CD4-positive, CD25-positive, alpha-beta regulatory T cell (primary cell): Measurements from ENCODE around the gene ENTPD2. TPM values are rescaled to one million over a fixed set of nuclear protein-coding genes. Genes with fewer than 3 reads are reported as not detected.

ENCODE experiments used
- ATAC-seq, 2 donors: fragments of 150-1000 bp; cut with Tn5 transposase; one replicate each; pipeline ENCODE4 v1.10.0; 2021; ENCODE audit warnings: low read depth in 2 of 2, moderate number of reproducible peaks in 2 of 2, moderate library complexity in 1 of 2
- DNase-seq, 3 donors: peaks; one replicate each; pipeline versions ENCODE4 v3.0.0 to v3.0.0-alpha.2; 2012 to 2022; ENCODE audit warnings: mixed read lengths in 1 of 3
- H3K27ac ChIP-seq: one replicate; pipeline ENCODE4 v1.7.0; 2013; ENCODE audit warnings: mild to moderate bottlenecking, low read length; ENCODE audit not compliant: insufficient read depth, poor library complexity, severe bottlenecking
- H3K27me3 ChIP-seq: one replicate; pipeline ENCODE4 v1.7.0; 2013; ENCODE audit warnings: low read length; ENCODE audit not compliant: control insufficient read depth, insufficient read depth
- H3K36me3 ChIP-seq: one replicate; pipeline ENCODE4 v1.7.0; 2013; ENCODE audit warnings: mild to moderate bottlenecking, low read length, moderate library complexity; ENCODE audit not compliant: control insufficient read depth, insufficient read depth
- H3K4me1 ChIP-seq: 2 replicates; pipeline ENCODE4 v1.7.0; 2013; ENCODE audit warnings: mild to moderate bottlenecking, low read length; ENCODE audit not compliant: insufficient read depth, control insufficient read depth, poor library complexity, severe bottlenecking
- H3K4me3 ChIP-seq: one replicate; pipeline ENCODE4 v1.7.0; 2013; ENCODE audit warnings: low read depth, mild to moderate bottlenecking, low read length, moderate library complexity
- H3K9me3 ChIP-seq, 2 experiments: 1 replicate in 1 of 2; 2 replicates in 1 of 2; pipeline ENCODE4 v1.7.0; 2013; ENCODE audit warnings: low read length in 2 of 2, mild to moderate bottlenecking in 1 of 2, moderate library complexity in 1 of 2; ENCODE audit not compliant: control insufficient read depth in 2 of 2
- H3K27ac Mint-ChIP-seq, 3 donors: one replicate each; pipeline ENCODE4 v1.8.0; 2020 to 2022; ENCODE audit warnings: mild to moderate bottlenecking in 3 of 3, mixed read lengths in 3 of 3, moderate library complexity in 2 of 3
- H3K27me3 Mint-ChIP-seq: one replicate; pipeline ENCODE4 v1.8.0; 2022; ENCODE audit warnings: mild to moderate bottlenecking, mixed read lengths
- H3K36me3 Mint-ChIP-seq: one replicate; pipeline ENCODE4 v1.8.0; 2020; ENCODE audit warnings: mixed read lengths
- H3K4me1 Mint-ChIP-seq, 4 donors: one replicate each; pipeline ENCODE4 v1.8.0; 2020 to 2022; ENCODE audit warnings: mixed read lengths in 4 of 4, mild to moderate bottlenecking in 1 of 4
- H3K4me3 Mint-ChIP-seq, 4 donors: one replicate each; pipeline ENCODE4 v1.8.0; 2020 to 2022; ENCODE audit warnings: mild to moderate bottlenecking in 4 of 4, mixed read lengths in 4 of 4, moderate library complexity in 3 of 4
- H3K9me3 Mint-ChIP-seq, 7 donors: one replicate each; pipeline ENCODE4 v1.8.0; 2020 to 2022; ENCODE audit warnings: mixed read lengths in 7 of 7, mild to moderate bottlenecking in 3 of 7, moderate library complexity in 2 of 7
- polyA plus RNA-seq, 4 donors: library from polyadenylated mRNA; unstranded; fragments of 300-500 nt; fragmentation: Illumina TruSeq; gene quantifications; one replicate each; pipeline ENCODE4 v1.2.3, GENCODE V29; 2021
- total RNA-seq: library from RNA; stranded (reverse); gene quantifications from one replicate; pipeline ENCODE4 v1.2.3, GENCODE V29; 2022

ENTPD2 gene
- total and polyA plus RNA-seq, 5 donors from 2014 or later: not detected

DNA sequence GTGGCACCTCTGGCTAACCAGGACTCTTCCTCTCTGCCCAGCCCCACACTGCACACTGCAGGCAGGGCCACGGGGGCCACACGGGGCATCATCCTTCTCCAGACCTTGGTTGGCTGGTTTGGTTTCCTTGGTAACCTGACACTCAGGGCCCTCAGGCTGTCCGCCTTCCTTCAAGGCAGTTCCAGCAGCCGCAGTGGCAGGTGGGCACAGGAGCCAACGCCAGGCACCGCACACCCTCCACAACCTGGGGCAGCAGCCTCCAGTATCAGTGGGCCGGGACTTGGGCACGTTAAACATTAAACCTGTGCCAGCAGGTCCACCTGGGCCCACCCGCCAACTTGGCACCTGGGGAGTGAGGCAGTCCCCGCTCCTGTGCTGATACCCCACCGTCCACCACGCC, 9.8 kb downstream of the ENTPD2 start:
- H3K36me3 ChIP-seq: no peaks in the 10 kb centered on the region
- Mint-ChIP-seq H3K27me3 (peaks cover 31% of the 10 kb centered on the region), H3K9me3 (no peaks in the 10 kb centered on the region), H3K27ac (no peak overlapping the region), H3K4me3 (peak overlapping the region in 2 of 4 donors; percentile 81 to 82), H3K4me1 (peaks cover 0 to 21% (median 8%) of the 10 kb centered on the region in 4 donors), H3K36me3 (no peaks in the 10 kb centered on the region)
- H3K27me3 ChIP-seq: peaks cover 7% of the 10 kb centered on the region
- ATAC-seq (no peak), DNase-seq (no peak)
- H3K9me3 ChIP-seq: no peaks in the 10 kb centered on the region
- H3K4me1 ChIP-seq: peaks cover 29% of the 10 kb centered on the region
- no peak overlapping the region for H3K4me3 ChIP-seq
- H3K27ac ChIP-seq: no peak overlapping the region

DNA sequence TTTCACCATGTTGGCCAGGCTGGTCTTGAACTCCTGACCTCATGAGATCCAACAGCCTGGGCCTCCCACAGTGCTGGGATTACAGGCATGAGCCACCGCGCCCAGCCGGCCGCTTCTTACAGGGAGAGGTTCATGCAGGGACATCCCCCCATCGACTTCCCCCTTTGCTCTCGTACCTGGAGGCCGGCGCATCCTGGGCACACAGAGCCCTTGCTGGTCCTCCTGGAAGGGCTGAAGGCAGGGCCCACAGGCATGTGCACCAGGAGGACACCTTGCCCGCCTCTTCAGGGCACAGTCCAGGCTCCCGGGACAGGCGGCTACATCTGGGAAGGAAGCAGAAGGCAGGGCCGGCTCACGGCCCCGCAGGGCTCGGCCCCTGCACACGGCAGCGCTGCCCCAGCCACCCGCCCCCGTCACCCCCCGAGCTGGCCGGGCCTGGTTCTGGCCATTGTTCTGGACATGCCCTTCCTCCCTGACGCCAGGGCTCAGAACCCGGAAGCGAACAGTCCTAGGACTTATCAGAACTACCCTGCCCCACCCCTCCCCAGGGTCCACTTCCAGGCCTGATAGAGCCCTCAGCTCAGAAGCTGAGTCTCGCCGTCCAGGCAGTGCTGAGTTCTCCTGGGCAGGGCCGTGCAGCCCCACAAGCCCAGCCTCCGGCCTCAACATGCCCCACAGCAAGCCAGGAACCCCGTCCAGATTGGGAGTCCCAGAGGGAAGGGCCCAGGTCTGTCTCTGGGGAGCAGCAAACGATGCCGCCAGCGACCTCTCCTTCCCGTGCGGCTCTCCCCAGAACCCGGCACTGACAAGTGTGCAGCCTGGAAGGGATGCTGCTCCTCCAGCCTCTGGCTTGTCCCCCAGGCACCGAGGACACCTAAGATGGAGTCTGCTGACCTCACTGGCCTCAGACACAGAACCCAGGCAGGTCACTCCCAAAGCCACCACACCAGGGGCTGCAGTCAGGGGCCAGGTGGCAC, 10.8 kb downstream of the ENTPD2 start:
- Histone ChIP-seq H3K4me3 (no peak overlapping the region), H3K9me3 (no peaks in the 10 kb centered on the region), H3K36me3 (no peaks in the 10 kb centered on the region), H3K27me3 (peaks cover 7% of the 10 kb centered on the region), H3K4me1 (peaks cover 29% of the 10 kb centered on the region), H3K27ac (no peak overlapping the region)
- H3K4me3 Mint-ChIP-seq: no peak overlapping the region
- no peaks in the 10 kb centered on the region for H3K36me3 Mint-ChIP-seq
- H3K27ac Mint-ChIP-seq: no peak overlapping the region
- no peak for DNase-seq
- H3K4me1 Mint-ChIP-seq: peaks cover 0 to 21% (median 8%) of the 10 kb centered on the region in 4 donors
- peaks cover 30% of the 10 kb centered on the region for H3K27me3 Mint-ChIP-seq
- no peaks in the 10 kb centered on the region for H3K9me3 Mint-ChIP-seq
- no peak for ATAC-seq

DNA sequence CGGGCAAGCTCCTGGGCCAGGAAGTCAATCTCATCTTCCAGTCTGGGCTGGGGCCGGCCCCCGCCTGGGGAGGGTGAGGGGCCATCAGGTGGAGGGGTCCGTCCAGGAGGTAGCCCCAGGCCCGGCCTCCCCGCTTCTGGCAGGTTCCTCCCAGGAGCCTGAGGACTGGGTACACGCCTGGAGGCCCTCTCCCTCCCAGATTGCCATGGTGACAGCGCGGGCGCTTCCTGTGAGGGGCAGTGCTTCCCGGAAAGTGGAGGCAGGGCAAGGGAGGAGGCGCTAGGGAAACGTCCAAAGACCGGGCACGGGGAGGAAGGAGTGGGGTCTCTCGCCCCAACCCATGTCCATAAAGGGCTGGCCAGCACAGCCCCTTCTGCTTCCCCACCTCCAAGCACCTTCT, 12.7 kb downstream of the ENTPD2 start:
- peaks cover 24% of the 10 kb centered on the region for H3K4me1 ChIP-seq
- ATAC-seq (no peak), DNase-seq (no peak)
- H3K27ac ChIP-seq: no peak overlapping the region
- H3K4me1 Mint-ChIP-seq: peaks cover 0 to 14% (median 5%) of the 10 kb centered on the region in 4 donors
- H3K9me3 ChIP-seq: no peaks in the 10 kb centered on the region
- H3K27me3 ChIP-seq: no peaks in the 10 kb centered on the region
- no peak overlapping the region for H3K4me3 ChIP-seq
- H3K36me3 ChIP-seq: no peaks in the 10 kb centered on the region
- H3K36me3 Mint-ChIP-seq: no peaks in the 10 kb centered on the region
- no peaks in the 10 kb centered on the region for H3K9me3 Mint-ChIP-seq
- H3K27ac Mint-ChIP-seq: no peak overlapping the region
- peaks cover 14% of the 10 kb centered on the region for H3K27me3 Mint-ChIP-seq
- no peak overlapping the region for H3K4me3 Mint-ChIP-seq

DNA sequence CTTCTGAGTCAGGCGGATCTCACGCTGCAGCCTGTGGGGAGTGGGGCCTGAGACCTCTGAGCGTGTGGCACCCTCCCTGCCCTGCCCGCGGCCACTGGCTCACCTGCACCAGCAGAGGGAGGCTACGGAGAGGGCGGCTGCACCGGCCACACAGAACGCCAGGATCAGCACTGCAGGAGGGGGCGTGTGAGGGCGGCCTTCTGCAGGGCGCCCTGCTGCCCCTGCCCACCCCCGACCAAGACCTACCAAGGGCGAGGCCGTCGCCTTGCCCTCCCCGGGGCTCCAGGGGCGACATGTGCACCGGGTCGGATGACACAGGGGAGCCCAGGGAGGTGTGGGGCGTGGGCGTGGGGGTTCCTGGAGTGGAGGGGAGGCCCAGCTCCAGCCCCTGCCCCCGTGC, 13.3 kb downstream of the ENTPD2 start:
- no peak overlapping the region for H3K4me3 ChIP-seq
- no peak overlapping the region for H3K27ac ChIP-seq
- peaks cover 14% of the 10 kb centered on the region for H3K27me3 Mint-ChIP-seq
- peaks cover 0 to 14% (median 5%) of the 10 kb centered on the region in 4 donors for H3K4me1 Mint-ChIP-seq
- no peak for ATAC-seq
- H3K4me1 ChIP-seq: peaks cover 20% of the 10 kb centered on the region
- H3K9me3 Mint-ChIP-seq: no peaks in the 10 kb centered on the region
- no peaks in the 10 kb centered on the region for H3K36me3 Mint-ChIP-seq
- no peak overlapping the region for H3K4me3 Mint-ChIP-seq
- no peaks in the 10 kb centered on the region for H3K27me3 ChIP-seq
- H3K9me3 ChIP-seq: no peaks in the 10 kb centered on the region
- no peak overlapping the region for H3K27ac Mint-ChIP-seq
- DNase-seq: no peak
- no peaks in the 10 kb centered on the region for H3K36me3 ChIP-seq

DNA sequence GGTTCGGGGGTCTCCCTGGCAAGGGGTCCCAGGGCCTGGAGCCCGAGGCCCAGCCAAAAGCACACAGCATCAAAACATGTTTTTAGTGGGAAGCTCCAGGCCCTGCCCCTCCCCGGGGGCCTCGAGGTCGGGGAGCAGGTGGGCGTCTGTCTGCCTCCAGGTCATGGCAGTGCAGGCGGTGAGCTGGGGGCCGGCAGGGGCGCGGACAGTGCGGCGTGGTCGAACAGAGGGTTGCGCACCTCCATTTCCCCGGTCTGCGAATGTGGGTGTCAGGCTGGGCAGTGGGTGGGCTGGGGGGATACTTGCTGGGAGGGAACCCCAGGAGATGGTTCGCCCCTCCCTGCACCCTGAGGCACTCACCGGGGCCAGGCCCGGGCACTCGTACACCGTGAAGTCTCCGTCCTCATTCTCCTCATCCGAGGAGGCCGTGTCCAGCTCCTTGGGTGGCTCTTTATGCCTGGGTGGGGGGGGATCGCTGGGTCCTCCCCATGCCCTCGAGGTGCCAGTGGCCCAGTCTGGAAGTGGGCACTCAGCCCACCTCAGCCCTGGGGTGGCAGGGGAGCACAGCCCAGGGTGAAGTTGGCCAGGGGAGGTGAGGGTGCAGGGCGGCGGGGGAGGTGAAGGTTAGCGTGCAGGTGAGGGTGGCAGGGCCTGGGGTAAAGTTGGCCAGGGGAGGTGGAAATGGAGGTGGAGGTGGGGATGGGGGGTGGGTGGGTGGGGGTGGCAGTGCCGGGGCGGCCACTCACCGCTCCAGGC, 14.1 kb downstream of the ENTPD2 start:
- Histone ChIP-seq H3K4me3 (no peak overlapping the region), H3K9me3 (no peaks in the 10 kb centered on the region), H3K4me1 (peaks cover 21% of the 10 kb centered on the region), H3K27me3 (no peaks in the 10 kb centered on the region), H3K36me3 (no peaks in the 10 kb centered on the region), H3K27ac (no peak overlapping the region)
- DNase-seq (no peak), ATAC-seq (no peak)
- no peaks in the 10 kb centered on the region for H3K36me3 Mint-ChIP-seq
- H3K4me3 Mint-ChIP-seq: no peak overlapping the region
- H3K27me3 Mint-ChIP-seq: peaks cover 10% of the 10 kb centered on the region
- no peak overlapping the region for H3K27ac Mint-ChIP-seq
- H3K9me3 Mint-ChIP-seq: no peaks in the 10 kb centered on the region
- H3K4me1 Mint-ChIP-seq: peaks cover 0 to 16% (median 7%) of the 10 kb centered on the region in 4 donors

DNA sequence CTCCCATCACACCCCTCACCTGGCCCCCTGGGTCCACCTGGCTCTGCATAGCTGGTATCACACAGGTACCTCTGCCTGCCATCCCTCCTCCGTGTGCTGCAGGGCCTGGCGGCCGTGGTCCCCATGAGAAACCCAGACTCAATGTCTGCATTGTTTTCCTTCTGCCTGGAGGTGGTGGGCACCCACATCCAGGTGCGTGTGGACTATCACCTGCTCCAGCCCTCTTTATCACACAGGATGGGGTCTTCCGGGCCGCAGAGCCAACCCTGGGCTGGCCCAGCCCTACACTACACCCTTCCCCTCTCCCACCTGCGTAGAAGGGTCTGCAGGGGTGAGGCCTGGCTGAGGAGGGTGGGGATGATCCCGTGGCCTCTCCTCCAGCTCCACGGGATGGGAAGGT, 14.9 kb downstream of the ENTPD2 start:
- peaks cover 0 to 12% (median 6%) of the 10 kb centered on the region in 4 donors for H3K4me1 Mint-ChIP-seq
- Histone ChIP-seq H3K4me1 (peaks cover 18% of the 10 kb centered on the region), H3K36me3 (no peaks in the 10 kb centered on the region), H3K4me3 (no peak overlapping the region), H3K9me3 (no peaks in the 10 kb centered on the region), H3K27me3 (no peaks in the 10 kb centered on the region), H3K27ac (no peak overlapping the region)
- no peaks in the 10 kb centered on the region for H3K9me3 Mint-ChIP-seq
- DNase-seq (no peak), ATAC-seq (no peak)
- no peaks in the 10 kb centered on the region for H3K36me3 Mint-ChIP-seq
- no peak overlapping the region for H3K27ac Mint-ChIP-seq
- no peak overlapping the region for H3K4me3 Mint-ChIP-seq
- peaks cover under 1% of the 10 kb centered on the region for H3K27me3 Mint-ChIP-seq

DNA sequence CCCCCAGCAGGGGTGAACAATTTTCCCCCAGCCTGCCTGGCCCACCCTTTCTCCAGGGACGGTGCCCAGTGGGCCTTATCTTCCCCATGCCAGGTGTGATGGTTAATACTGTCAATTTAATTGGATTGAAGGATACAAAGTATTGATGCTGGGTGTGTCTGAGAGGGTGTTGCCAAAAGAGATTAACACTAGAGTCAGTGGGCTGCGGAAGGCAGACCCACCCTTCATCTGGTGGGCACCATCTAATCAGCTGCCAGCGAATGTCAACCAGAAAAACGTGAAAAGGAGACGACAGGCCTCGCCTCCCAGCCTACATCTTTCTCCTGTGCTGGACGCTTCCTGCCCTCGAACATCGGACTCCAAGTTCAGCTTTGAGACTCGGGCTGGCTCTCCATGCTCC, 16.4 kb downstream of the ENTPD2 start:
- Histone ChIP-seq H3K9me3 (no peaks in the 10 kb centered on the region), H3K27ac (no peak overlapping the region), H3K4me3 (no peak overlapping the region), H3K27me3 (no peaks in the 10 kb centered on the region), H3K4me1 (peaks cover 27% of the 10 kb centered on the region), H3K36me3 (no peaks in the 10 kb centered on the region)
- Mint-ChIP-seq H3K27me3 (no peaks in the 10 kb centered on the region), H3K9me3 (no peaks in the 10 kb centered on the region), H3K4me3 (peak overlapping the region in 1 of 4 donors; percentile 69), H3K27ac (no peak overlapping the region), H3K4me1 (peaks cover 0 to 24% (median 12%) of the 10 kb centered on the region in 4 donors), H3K36me3 (no peaks in the 10 kb centered on the region)
- DNase-seq: no peak
- ATAC-seq: no peak
